Right lobe of liver (tissue), 4 donors: ENCODE results near the gene SYTL3.

Source experiments
- POLR2A ChIP-seq: fragments of 450-650 bp; IDR thresholded peaks from one replicate; pipeline ENCODE4 v1.6.1; 2017; ENCODE audit warnings: antibody characterized with exemption, mild to moderate bottlenecking
- TF ChIP-seq, protein P1 (sequence below), 4 donors: fragments of 200-600 bp in 3 of 4; fragments of 450-650 bp in 1 of 4; IDR thresholded peaks; one replicate each; pipeline versions ENCODE4 v1.5.1 to v1.8.0; 2016 to 2022; ENCODE audit warnings: antibody characterized with exemption in 4 of 4, mild to moderate bottlenecking in 2 of 4
- donor health status: DM: no; HTN: no; CAD: no.
- donor health status: DM: no; HTN: no; CAD: no.
- donor health status: DM: no; HTN: yes; CAD: no.

DNA sequence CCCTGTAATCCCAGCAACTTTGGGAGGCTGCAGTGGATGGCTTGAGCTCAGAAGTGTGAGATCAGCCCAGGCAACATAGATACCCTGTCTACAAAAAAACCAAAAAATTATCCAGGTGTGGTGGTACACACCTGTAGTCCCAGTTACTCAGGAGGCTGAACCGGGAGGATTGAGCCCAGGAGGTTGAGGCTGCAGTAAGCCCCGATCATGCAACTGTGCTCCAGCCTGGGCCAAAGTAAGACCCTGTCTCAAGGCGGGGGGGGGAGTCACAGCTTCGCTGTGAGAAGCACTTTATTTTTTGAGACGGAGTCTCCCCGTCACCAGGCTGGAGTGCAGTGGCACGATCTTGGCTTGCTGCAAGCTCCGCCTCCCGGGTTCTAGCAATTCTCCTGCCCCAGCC, 115.1 kb downstream of the SYTL3 start:
- TF ChIP-seq, protein P1, sequence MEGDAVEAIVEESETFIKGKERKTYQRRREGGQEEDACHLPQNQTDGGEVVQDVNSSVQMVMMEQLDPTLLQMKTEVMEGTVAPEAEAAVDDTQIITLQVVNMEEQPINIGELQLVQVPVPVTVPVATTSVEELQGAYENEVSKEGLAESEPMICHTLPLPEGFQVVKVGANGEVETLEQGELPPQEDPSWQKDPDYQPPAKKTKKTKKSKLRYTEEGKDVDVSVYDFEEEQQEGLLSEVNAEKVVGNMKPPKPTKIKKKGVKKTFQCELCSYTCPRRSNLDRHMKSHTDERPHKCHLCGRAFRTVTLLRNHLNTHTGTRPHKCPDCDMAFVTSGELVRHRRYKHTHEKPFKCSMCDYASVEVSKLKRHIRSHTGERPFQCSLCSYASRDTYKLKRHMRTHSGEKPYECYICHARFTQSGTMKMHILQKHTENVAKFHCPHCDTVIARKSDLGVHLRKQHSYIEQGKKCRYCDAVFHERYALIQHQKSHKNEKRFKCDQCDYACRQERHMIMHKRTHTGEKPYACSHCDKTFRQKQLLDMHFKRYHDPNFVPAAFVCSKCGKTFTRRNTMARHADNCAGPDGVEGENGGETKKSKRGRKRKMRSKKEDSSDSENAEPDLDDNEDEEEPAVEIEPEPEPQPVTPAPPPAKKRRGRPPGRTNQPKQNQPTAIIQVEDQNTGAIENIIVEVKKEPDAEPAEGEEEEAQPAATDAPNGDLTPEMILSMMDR (IDR thresholded peaks at IDR 0.05) = no peak
- TF ChIP-seq POLR2A = no peak
